GM21786 (cell line): ENCODE data around the gene ERMARD.
A peak's percentile ranks its signal among the peaks of the same experiment; 100 is the strongest.

Experiments
- ATAC-seq: cut with Tn5 transposase; IDR thresholded peaks from one replicate; pipeline ENCODE4 v1.9.1; 2021; ENCODE audit not compliant: unreplicated experiment

The ERMARD gene

GRCh38 chr6:169751242-169752073 lies at the start of gene ERMARD, which contains the start of gene DYNLT2:
Gene ERMARD (plus strand): TSS chr6:169751622. CDS start chr6:169751658, 36 bp downstream.
Gene DYNLT2 (minus strand): TSS chr6:169751572. CDS start chr6:169751458, 114 bp downstream.
- ATAC-seq = peak; percentile 96

GRCh38 chr6:169701954-169702839 lies 49.2 kb upstream of the ERMARD start, which contains the start of the genes C6orf120 and WDR27:
Gene C6orf120 (plus strand): TSS chr6:169702126. CDS start chr6:169702460, 334 bp downstream.
Gene WDR27 (minus strand): TSS chr6:169702029. CDS start chr6:169689005, 13,024 bp downstream.
- ATAC-seq = peak; percentile 94

- peak; percentile 11 for ATAC-seq
These were observed 48.6 kb upstream of the ERMARD start for GRCh38 chr6:169702840-169703246.

GRCh38 chr6:169707772-169708171 lies 43.6 kb upstream of the ERMARD start:
- no peak for ATAC-seq

- no peak for ATAC-seq
These were observed 42.1 kb upstream of the ERMARD start for GRCh38 chr6:169709293-169709692.

GRCh38 chr6:169710009-169710408 lies 41.4 kb upstream of the ERMARD start:
- ATAC-seq = no peak

GRCh38 chr6:169714178-169714577 lies 37.2 kb upstream of the ERMARD start:
- ATAC-seq = no peak

- no peak for ATAC-seq
These were observed 36.8 kb upstream of the ERMARD start for GRCh38 chr6:169714595-169714994.

- no peak for ATAC-seq
These were observed 32.3 kb upstream of the ERMARD start for GRCh38 chr6:169719117-169719516.

GRCh38 chr6:169720207-169720855 lies 31.1 kb upstream of the ERMARD start:
- ATAC-seq = no peak

- ATAC-seq = no peak
These were observed 28.8 kb upstream of the ERMARD start for GRCh38 chr6:169722362-169723199.

- peak; percentile 25 for ATAC-seq
These were observed 28.1 kb upstream of the ERMARD start for GRCh38 chr6:169723200-169723909.

GRCh38 chr6:169723991-169724493 lies 27.4 kb upstream of the ERMARD start:
- peak; percentile 32 for ATAC-seq

- peak; percentile 36 for ATAC-seq
These were observed 26.8 kb upstream of the ERMARD start, which contains the start of gene PHF10 for GRCh38 chr6:169724494-169725124. Gene PHF10 (minus strand): TSS chr6:169724500. CDS start chr6:169723931, 569 bp downstream.

- ATAC-seq = no peak
These were observed 26.0 kb upstream of the ERMARD start for GRCh38 chr6:169725125-169726048.

GRCh38 chr6:169726049-169726400 lies 25.4 kb upstream of the ERMARD start:
- ATAC-seq = no peak

- no peak for ATAC-seq
These were observed 24.5 kb upstream of the ERMARD start for GRCh38 chr6:169726963-169727362.

- no peak for ATAC-seq
These were observed 21.5 kb upstream of the ERMARD start for GRCh38 chr6:169729961-169730360.
